Middle frontal gyrus (tissue), 1 donor: ENCODE results near the gene POM121L2.

ENCODE experiments used
- DNase-seq: peaks from one replicate; pipeline ENCODE4 v3.0.0-alpha.2; 2015; ENCODE audit warnings: low spot score; ENCODE audit errors: extremely low spot score

The POM121L2 gene

GRCh38 chr6:27260369-27260768 is 51.7 kb downstream of the POM121L2 start:
- DNase-seq = no peak
